CD4-positive, alpha-beta T cell (primary cell): ENCODE measurements around the gene RNF157. TPM values are rescaled to one million over a fixed set of nuclear protein-coding genes. Genes with fewer than 3 reads are reported as not detected.
A peak's percentile ranks its signal among the peaks of the same experiment; 100 is the strongest.
"Not testable (repeated sequence)": the region's sequence is repeated elsewhere in the genome, so short reads cannot be mapped to it uniquely, and the experiment has no call there.

Experiments
- ATAC-seq: fragments of 200-7000 bp; cut with Tn5 transposase; one replicate; pipeline ENCODE4 v1.10.0; 2022; ENCODE audit warnings: mild to moderate bottlenecking; ENCODE audit not compliant: poor library complexity
- CTCF ChIA-PET: fragments of 350-600 bp; sonication (Branson Sonifier 250); formaldehyde crosslinking; loops from one replicate; lab custom pipeline; 2021; ENCODE audit warnings: antibody characterized with exemption, inconsistent platforms; lab: Charles Lee
- POLR2A ChIA-PET: fragments of 350-600 bp; sonication (Branson Sonifier 250); formaldehyde crosslinking; loops from one replicate; lab custom pipeline; 2021; ENCODE audit warnings: antibody characterized with exemption, inconsistent platforms; lab: Charles Lee
- DNase-seq, 14 experiments: peaks; one replicate each; pipeline ENCODE4 v3.0.0-alpha.2; 2013 to 2020; ENCODE audit warnings: mixed read lengths in 2 of 14
- H3K27ac ChIP-seq, 2 donors: one replicate each; pipeline versions ENCODE4 v1.5.1 to v1.7.0; 2013; ENCODE audit warnings: low read length in 2 of 2, low read depth in 1 of 2, mild to moderate bottlenecking in 1 of 2
- H3K27me3 ChIP-seq, 2 experiments: 1 replicate in 1 of 2; 2 replicates in 1 of 2; pipeline versions ENCODE4 v1.6.1 to v1.7.0; 2013; ENCODE audit warnings: low read length in 2 of 2, control low read depth in 1 of 2, mild to moderate bottlenecking in 1 of 2, moderate library complexity in 1 of 2; ENCODE audit not compliant: insufficient read depth in 2 of 2, control insufficient read depth in 1 of 2
- H3K36me3 ChIP-seq: one replicate; pipeline ENCODE4 v1.6.1; 2013; ENCODE audit warnings: low read length, control low read depth; ENCODE audit not compliant: insufficient read depth
- H3K4me1 ChIP-seq: one replicate; pipeline ENCODE4 v1.6.1; 2013; ENCODE audit warnings: low read length, control low read depth; ENCODE audit not compliant: insufficient read depth
- H3K4me3 ChIP-seq: one replicate; pipeline ENCODE4 v1.5.1; 2013; ENCODE audit warnings: mild to moderate bottlenecking, low read length, moderate library complexity
- H3K9me3 ChIP-seq, 2 experiments: 1 replicate in 1 of 2; 2 replicates in 1 of 2; pipeline versions ENCODE4 v1.6.1 to v1.7.0; 2013; ENCODE audit warnings: low read length in 2 of 2, mild to moderate bottlenecking in 2 of 2, control low read depth in 1 of 2, moderate library complexity in 1 of 2; ENCODE audit not compliant: control insufficient read depth in 1 of 2, insufficient read depth in 1 of 2
- H3K27ac Mint-ChIP-seq: one replicate; pipeline ENCODE4 v1.8.0; 2020; ENCODE audit warnings: mixed read lengths
- H3K27me3 Mint-ChIP-seq: one replicate; pipeline ENCODE4 v1.8.0; 2021; ENCODE audit warnings: mixed read lengths
- H3K36me3 Mint-ChIP-seq: one replicate; pipeline ENCODE4 v1.8.0; 2021; ENCODE audit warnings: low read depth, mixed read lengths
- H3K4me1 Mint-ChIP-seq: one replicate; pipeline ENCODE4 v1.8.0; 2021; ENCODE audit warnings: low read depth, mixed read lengths
- H3K4me3 Mint-ChIP-seq: one replicate; pipeline ENCODE4 v1.8.0; 2020; ENCODE audit warnings: mild to moderate bottlenecking, mixed read lengths
- H3K9me3 Mint-ChIP-seq: one replicate; pipeline ENCODE4 v1.8.0; 2020; ENCODE audit warnings: mixed read lengths
- CTCF ChIP-seq: fragments of 200-600 bp; IDR thresholded peaks from one replicate; pipeline ENCODE4 v1.8.0; 2022; ENCODE audit warnings: antibody characterized with exemption, mild to moderate bottlenecking
- intact Hi-C, 2 experiments: fragments of 100-400 bp; cut with DNase I in 1 of 2; cut with micrococcal nuclease in 1 of 2; formaldehyde crosslinking; loops; one replicate each; pipeline versions ENCODE4 v1.15.1 to v1.9.0; 2023 to 2025; cut with DNase I, micrococcal nuclease
- total RNA-seq, 174 experiments: library from RNA in 2 of 174; stranded (reverse) in 2 of 174; gene quantifications; one replicate each; pipeline ENCODE4 v1.2.3 and lab custom pipeline; 2021 to 2026

Gene RNF157
- total RNA-seq, 2 experiments from 2014 or later: 18.5 to 21.1 TPM

- H3K27me3 ChIP-seq: no peaks in the 10 kb centered on the region
- H3K27ac ChIP-seq: no peak overlapping the region
- H3K4me1 Mint-ChIP-seq: peaks cover 54% of the 10 kb centered on the region
- H3K9me3 ChIP-seq: no peaks in the 10 kb centered on the region
- intact Hi-C loops: no loop called here
- peaks cover 49% of the 10 kb centered on the region for H3K4me1 ChIP-seq
- H3K36me3 ChIP-seq: no peaks in the 10 kb centered on the region
- no peak overlapping the region for H3K27ac Mint-ChIP-seq
- peaks cover 2% of the 10 kb centered on the region for H3K9me3 Mint-ChIP-seq
- peaks cover 5% of the 10 kb centered on the region for H3K36me3 Mint-ChIP-seq
- no peak for DNase-seq
- ATAC-seq: no peak
- CTCF ChIA-PET: interaction anchor here (1.6 kb wide), 1 partner anchor 139 kb away, joined by 5 read pairs; no protein-coding TSS in a partner anchor
- H3K27me3 Mint-ChIP-seq: no peaks in the 10 kb centered on the region
- POLR2A ChIA-PET: interaction anchor here (1.0 kb wide), 1 partner anchor 14 kb away, joined by 3 read pairs; no protein-coding TSS in a partner anchor
- H3K4me3 Mint-ChIP-seq: no peak overlapping the region
- no peak for TF ChIP-seq CTCF
- no peak overlapping the region for H3K4me3 ChIP-seq
Observed at GRCh38 chr17:76260220-76260619, 19.9 kb upstream of the RNF157 start.

- POLR2A ChIA-PET: interaction anchor here (0.6 to 2.3 kb wide), 11 partner anchors 8 to 111 kb away, joined by 3 to 33 read pairs (median 7); partner anchors contain the start of gene UBALD2
- H3K36me3 ChIP-seq, H3K9me3 Mint-ChIP-seq, H3K36me3 Mint-ChIP-seq, H3K27me3 ChIP-seq, H3K27me3 Mint-ChIP-seq, H3K9me3 ChIP-seq, intact Hi-C loops: not testable (repeated sequence)
- ATAC-seq (peak; percentile 81), DNase-seq (peak in 9 of 14 experiments; percentile 37 to 75 (median 47))
- H3K4me1 ChIP-seq: peaks cover 55% of the 10 kb centered on the region
- H3K27ac ChIP-seq: peak overlapping the region in 1 of 2 donors; percentile 21
- peaks cover 46% of the 10 kb centered on the region for H3K4me1 Mint-ChIP-seq
- H3K27ac Mint-ChIP-seq: peak overlapping the region; percentile 82
- CTCF ChIA-PET: interaction anchor here (0.7 to 1.6 kb wide), 4 partner anchors 10 to 135 kb away, joined by 3 to 9 read pairs (median 4); no protein-coding TSS in a partner anchor
- peak overlapping the region; percentile 52 for H3K4me3 Mint-ChIP-seq
- peak overlapping the region; percentile 29 for H3K4me3 ChIP-seq
Observed at GRCh38 chr17:76256430-76257050, 16.2 kb upstream of the RNF157 start.

- no peak overlapping the region for H3K4me3 Mint-ChIP-seq
- H3K4me1 Mint-ChIP-seq: peaks cover 49% of the 10 kb centered on the region
- H3K27me3 Mint-ChIP-seq: no peaks in the 10 kb centered on the region
- no peaks in the 10 kb centered on the region for H3K36me3 ChIP-seq
- peak overlapping the region; percentile 82 for H3K27ac Mint-ChIP-seq
- CTCF ChIA-PET: interaction anchor here (0.7 to 1.6 kb wide), 4 partner anchors 9 to 135 kb away, joined by 3 to 9 read pairs (median 4); no protein-coding TSS in a partner anchor
- H3K9me3 Mint-ChIP-seq: peaks cover 2% of the 10 kb centered on the region
- ATAC-seq (no peak), DNase-seq (no peak)
- H3K4me1 ChIP-seq: peaks cover 59% of the 10 kb centered on the region
- TF ChIP-seq CTCF: no peak
- H3K27me3 ChIP-seq: no peaks in the 10 kb centered on the region
- H3K4me3 ChIP-seq: no peak overlapping the region
- intact Hi-C loops: no loop called here
- POLR2A ChIA-PET: interaction anchor here (0.7 to 18.7 kb wide), 9 partner anchors 9 to 104 kb away, joined by 3 to 394 read pairs (median 10); partner anchors contain the start of gene UBALD2
- H3K36me3 Mint-ChIP-seq: no peaks in the 10 kb centered on the region
- no peak overlapping the region for H3K27ac ChIP-seq
- no peaks in the 10 kb centered on the region for H3K9me3 ChIP-seq
Observed at GRCh38 chr17:76255801-76256429, 15.6 kb upstream of the RNF157 start.
